Esophagus muscularis mucosa (tissue), 4 donors: ENCODE measurements around the gene TGFBRAP1. TPM values are rescaled to one million over a fixed set of nuclear protein-coding genes. Genes with fewer than 3 reads are reported as not detected.

Experiments
- DNase-seq: peaks from one replicate; pipeline ENCODE4 v3.0.0-alpha.2; 2017; ENCODE audit errors: extremely low spot score
- H3K27ac ChIP-seq, 4 donors: fragments of 200-600 bp; sonication (generic); replicated peaks in 1 of 4; 1 replicate in 3 of 4; 2 replicates in 1 of 4; pipeline ENCODE4 v1.5.1; 2016 to 2019; ENCODE audit warnings: mild to moderate bottlenecking in 1 of 4
- H3K27me3 ChIP-seq, 4 donors: fragments of 200-600 bp; sonication (generic); one replicate each; pipeline versions ENCODE4 v1.5.1 to v1.6.0; 2016 to 2019
- H3K36me3 ChIP-seq, 4 donors: fragments of 200-600 bp; sonication (generic); one replicate each; pipeline ENCODE4 v1.5.1; 2016 to 2019
- H3K4me1 ChIP-seq, 4 donors: fragments of 200-600 bp; sonication (generic); one replicate each; pipeline ENCODE4 v1.5.1; 2016 to 2019
- H3K4me3 ChIP-seq, 4 donors: fragments of 200-600 bp; sonication (generic); 1 replicate in 2 of 4; 2 replicates in 2 of 4; pipeline ENCODE4 v1.5.1; 2016 to 2019; ENCODE audit warnings: mild to moderate bottlenecking in 4 of 4, moderate library complexity in 1 of 4
- H3K9me3 ChIP-seq, 4 donors: fragments of 200-600 bp; sonication (generic); 1 replicate in 3 of 4; 2 replicates in 1 of 4; pipeline ENCODE4 v1.5.1; 2016 to 2019
- CTCF ChIP-seq, 3 experiments: fragments of 200-600 bp in 2 of 3; fragments of 450-650 bp in 1 of 3; sonication (generic) in 2 of 3; IDR thresholded peaks; one replicate each; pipeline ENCODE4 v1.5.1; 2017 to 2019; ENCODE audit warnings: antibody characterized with exemption in 3 of 3, mild to moderate bottlenecking in 2 of 3, moderate library complexity in 1 of 3
- EP300 ChIP-seq: sonication (generic); formaldehyde crosslinking; IDR thresholded peaks from one replicate; pipeline ENCODE4 v1.6.1; 2017; ENCODE audit warnings: antibody characterized with exemption
- POLR2A ChIP-seq: fragments of 450-650 bp; IDR thresholded peaks from one replicate; pipeline ENCODE4 v1.6.1; 2017; ENCODE audit warnings: antibody characterized with exemption, moderate library complexity, mild to moderate bottlenecking, low read depth
- POLR2AphosphoS5 ChIP-seq, 2 donors: sonication (generic); formaldehyde crosslinking; IDR thresholded peaks; one replicate each; pipeline ENCODE4 v1.6.1; 2017; ENCODE audit warnings: antibody characterized with exemption in 2 of 2
- WGBS: methylation state at CpG from one replicate; pipeline ENCODE4 v1.1.5; 2018; 5-methylcytosine and 5-hydroxymethylcytosine counted together
- intact Hi-C: fragments of 100-400 bp; cut with DNase I; formaldehyde crosslinking; loops from one replicate; pipeline ENCODE4 v1.15.1; 2023
- total RNA-seq, 4 donors: library from RNA; depleted of rRNA; stranded (reverse); fragments of >200 nt; gene quantifications; one replicate each; pipeline versions ENCODE4 v1.1.0 to v1.2.1, GENCODE V29; 2016

The TGFBRAP1 gene
- total RNA-seq, 4 donors from 2014 or later: 20.8 to 34.4 (median 27.9) TPM

DNA sequence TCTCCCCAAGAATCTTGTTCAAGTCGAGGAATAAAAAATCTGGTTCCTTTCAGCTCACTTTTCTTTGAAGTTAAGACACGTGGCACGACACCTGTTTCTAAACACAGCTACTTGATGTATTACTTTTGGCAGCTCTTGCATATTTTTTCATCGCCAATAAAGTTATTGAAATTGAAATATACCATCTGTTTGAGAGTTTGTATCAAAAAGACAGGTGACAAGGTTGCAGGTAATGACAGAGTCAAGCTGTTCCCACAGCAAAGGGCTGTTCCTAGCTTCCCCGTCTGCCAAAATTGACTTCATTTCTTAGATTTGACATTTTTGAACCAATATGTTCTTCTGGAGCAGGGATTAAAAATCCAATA is 93.5 kb downstream of the TGFBRAP1 start:
- Histone ChIP-seq H3K4me3 (no peak overlapping the region), H3K36me3 (no peaks in the 10 kb centered on the region), H3K27me3 (peaks cover 0 to 5% (median 0%) of the 10 kb centered on the region in 4 donors), H3K27ac (no peak overlapping the region), H3K4me1 (peaks cover 0 to 13% (median 5%) of the 10 kb centered on the region in 4 donors), H3K9me3 (no peaks in the 10 kb centered on the region)
- intact Hi-C loops: loop anchor here (2.0 kb wide), 1 partner anchor 119 kb away; no protein-coding TSS in a partner anchor
- DNase-seq: no peak
- 39% methylated on average over 5 of the region's 5 CpGs for WGBS
- no peak for TF ChIP-seq EP300
- no peak for TF ChIP-seq POLR2A
- no peak for TF ChIP-seq POLR2AphosphoS5 (IDR thresholded peaks at IDR 0.05)
- TF ChIP-seq CTCF (IDR thresholded peaks at IDR 0.05): no peak

- Histone ChIP-seq H3K36me3 (no peaks in the 10 kb centered on the region), H3K27ac (no peak overlapping the region), H3K4me1 (peaks cover 0 to 13% (median 5%) of the 10 kb centered on the region in 4 donors), H3K4me3 (no peak overlapping the region), H3K9me3 (no peaks in the 10 kb centered on the region), H3K27me3 (peaks cover 0 to 8% (median 0%) of the 10 kb centered on the region in 4 donors)
- intact Hi-C loops: loop anchor here (2.0 kb wide), 1 partner anchor 119 kb away; no protein-coding TSS in a partner anchor
- 21% methylated on average over 10 of the region's 12 CpGs for WGBS
- TF ChIP-seq CTCF (IDR thresholded peaks at IDR 0.05) (peak; percentile 47 to 63 (median 57)), POLR2AphosphoS5 (IDR thresholded peaks at IDR 0.05) (no peak)
- peak; percentile 94 for DNase-seq
These were observed 94.0 kb downstream of the TGFBRAP1 start for GRCh38 chr2:105235388-105236059.

DNA sequence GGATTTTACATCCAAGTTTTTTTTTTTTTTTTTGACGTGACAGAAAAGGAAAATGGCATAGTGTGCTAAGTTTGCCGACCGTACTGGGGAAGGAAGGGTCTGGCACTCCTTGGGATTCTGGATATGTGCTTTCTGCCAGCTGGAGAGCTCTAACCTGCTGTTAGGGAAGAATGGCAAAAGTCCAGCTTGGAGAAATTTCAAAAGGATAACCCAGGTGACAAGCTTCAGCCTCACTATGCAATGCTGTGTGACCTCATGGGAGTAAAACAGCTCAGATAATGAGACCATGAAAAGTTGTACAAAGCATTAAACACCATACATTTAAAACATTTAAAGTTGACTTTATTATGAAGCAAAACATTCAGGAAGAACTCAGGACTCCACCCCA is 98.3 kb downstream of the TGFBRAP1 start:
- peaks cover 0 to 7% (median 0%) of the 10 kb centered on the region in 4 donors for H3K4me1 ChIP-seq
- H3K4me3 ChIP-seq: no peak overlapping the region
- H3K27me3 ChIP-seq: peaks cover 0 to 9% (median 0%) of the 10 kb centered on the region in 4 donors
- DNase-seq: no peak
- H3K27ac ChIP-seq: no peak overlapping the region
- no peaks in the 10 kb centered on the region for H3K36me3 ChIP-seq
- H3K9me3 ChIP-seq: no peaks in the 10 kb centered on the region
- WGBS: 31% methylated on average over 3 of the region's 3 CpGs
- TF ChIP-seq CTCF (IDR thresholded peaks at IDR 0.05) (no peak), POLR2AphosphoS5 (IDR thresholded peaks at IDR 0.05) (no peak), POLR2A (no peak), EP300 (no peak)
- intact Hi-C loops: no loop called here

DNA sequence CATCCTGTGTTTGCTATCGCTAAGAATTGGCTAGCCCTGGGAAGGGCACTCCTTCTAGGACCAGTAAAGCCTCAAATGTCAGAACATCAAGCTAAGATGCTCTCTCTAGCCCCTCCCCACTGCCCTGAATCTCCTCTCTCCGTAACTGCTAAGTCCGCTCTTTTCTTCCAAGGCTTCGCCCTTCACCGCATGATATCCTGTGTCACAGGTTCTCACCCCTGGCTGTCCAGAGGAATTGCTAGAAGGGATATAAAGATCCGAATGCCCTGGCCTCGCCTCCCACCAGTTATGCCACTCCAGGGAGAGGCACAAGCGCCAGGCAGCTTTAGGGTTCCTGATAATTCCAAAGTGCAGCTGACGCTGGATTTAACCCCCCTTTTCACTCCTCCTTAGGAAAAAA is 105.1 kb downstream of the TGFBRAP1 start:
- Histone ChIP-seq H3K9me3 (no peaks in the 10 kb centered on the region), H3K27ac (no peak overlapping the region), H3K27me3 (peaks cover 0 to 14% (median 0%) of the 10 kb centered on the region in 4 donors), H3K4me1 (no peaks in the 10 kb centered on the region), H3K36me3 (no peaks in the 10 kb centered on the region), H3K4me3 (no peak overlapping the region)
- DNase-seq: no peak
- intact Hi-C loops: no loop called here
- 89% methylated on average over 9 of the region's 9 CpGs for WGBS
- TF ChIP-seq POLR2AphosphoS5 (IDR thresholded peaks at IDR 0.05) (no peak), POLR2A (no peak), EP300 (no peak), CTCF (IDR thresholded peaks at IDR 0.05) (no peak)

GRCh38 chr2:105220604-105221003 is 108.9 kb downstream of the TGFBRAP1 start:
- H3K36me3 ChIP-seq: no peaks in the 10 kb centered on the region
- intact Hi-C loops: no loop called here
- peaks cover 0 to 3% (median 0%) of the 10 kb centered on the region in 4 donors for H3K27me3 ChIP-seq
- no peaks in the 10 kb centered on the region for H3K9me3 ChIP-seq
- no peaks in the 10 kb centered on the region for H3K4me1 ChIP-seq
- TF ChIP-seq POLR2AphosphoS5 (IDR thresholded peaks at IDR 0.05) (no peak), CTCF (IDR thresholded peaks at IDR 0.05) (no peak), EP300 (no peak), POLR2A (no peak)
- DNase-seq: no peak
- H3K4me3 ChIP-seq: no peak overlapping the region
- H3K27ac ChIP-seq: no peak overlapping the region
- WGBS: 45% methylated on average over 3 of the region's 3 CpGs
